Measurements from ENCODE around the gene RASA4B.
"Not testable (repeated sequence)": the region's sequence is repeated elsewhere in the genome, so short reads cannot be mapped to it uniquely, and the experiment has no call there.

RASA4B gene

DNA sequence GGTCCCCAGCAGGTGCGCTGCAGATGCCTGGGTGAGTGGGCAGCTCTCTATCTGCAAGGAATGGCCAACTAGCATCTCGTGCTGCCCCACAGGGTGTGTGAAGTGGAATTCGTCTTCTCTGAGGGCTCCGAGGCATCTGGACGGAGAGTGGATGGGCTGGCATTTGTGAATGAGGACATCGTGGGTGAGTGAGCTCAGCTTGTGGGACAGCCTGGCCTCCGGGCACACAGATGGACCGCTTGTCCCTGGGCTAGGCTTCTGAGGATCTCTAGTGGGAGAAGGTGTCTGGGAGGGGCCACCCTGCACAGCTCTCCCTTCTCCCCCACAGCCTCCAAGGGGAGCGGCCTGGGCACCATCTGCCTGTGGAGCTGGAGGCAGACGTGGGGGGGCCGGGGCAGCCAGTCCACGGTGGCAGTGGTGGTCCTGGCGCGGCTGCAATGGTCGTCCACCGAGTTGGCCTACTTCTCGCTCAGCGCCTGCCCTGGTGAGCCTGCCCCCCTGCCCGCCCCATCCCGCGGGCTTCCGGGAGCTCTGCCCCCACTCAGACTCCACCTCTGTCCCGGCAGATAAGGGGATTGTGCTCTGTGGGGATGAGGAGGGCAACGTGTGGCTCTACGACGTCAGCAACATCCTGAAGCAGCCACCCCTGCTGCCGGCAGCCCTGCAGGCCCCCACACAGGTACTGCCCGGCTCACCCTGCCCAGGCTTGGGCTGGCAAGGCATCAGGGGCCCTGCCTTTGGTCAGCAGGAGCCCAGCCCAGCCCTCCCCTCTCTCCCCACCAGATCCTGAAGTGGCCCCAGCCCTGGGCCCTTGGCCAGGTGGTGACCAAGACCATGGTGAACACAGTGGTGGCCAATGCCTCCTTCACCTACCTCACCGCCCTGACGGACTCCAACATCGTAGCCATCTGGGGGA, 45.2 kb downstream of the RASA4B start:
- FAIRE-seq: no peak

DNA sequence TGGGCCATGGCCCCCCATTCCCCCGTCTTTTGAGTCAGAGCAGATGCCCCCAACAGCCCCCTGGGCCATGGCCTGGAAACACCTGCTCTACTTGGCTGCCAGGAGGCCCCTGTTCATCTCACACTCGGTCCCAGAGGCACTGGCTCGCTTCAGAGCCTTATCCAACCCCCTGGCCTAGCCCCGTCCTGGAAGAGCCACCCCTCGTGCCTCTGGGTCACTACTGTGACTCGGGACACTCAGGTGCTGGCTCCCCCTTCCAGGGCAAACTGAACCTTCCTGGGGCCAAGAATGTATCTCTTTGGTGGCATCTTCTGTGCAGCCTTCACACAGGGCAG, 45.8 kb downstream of the RASA4B start:
- no peak for FAIRE-seq

DNA sequence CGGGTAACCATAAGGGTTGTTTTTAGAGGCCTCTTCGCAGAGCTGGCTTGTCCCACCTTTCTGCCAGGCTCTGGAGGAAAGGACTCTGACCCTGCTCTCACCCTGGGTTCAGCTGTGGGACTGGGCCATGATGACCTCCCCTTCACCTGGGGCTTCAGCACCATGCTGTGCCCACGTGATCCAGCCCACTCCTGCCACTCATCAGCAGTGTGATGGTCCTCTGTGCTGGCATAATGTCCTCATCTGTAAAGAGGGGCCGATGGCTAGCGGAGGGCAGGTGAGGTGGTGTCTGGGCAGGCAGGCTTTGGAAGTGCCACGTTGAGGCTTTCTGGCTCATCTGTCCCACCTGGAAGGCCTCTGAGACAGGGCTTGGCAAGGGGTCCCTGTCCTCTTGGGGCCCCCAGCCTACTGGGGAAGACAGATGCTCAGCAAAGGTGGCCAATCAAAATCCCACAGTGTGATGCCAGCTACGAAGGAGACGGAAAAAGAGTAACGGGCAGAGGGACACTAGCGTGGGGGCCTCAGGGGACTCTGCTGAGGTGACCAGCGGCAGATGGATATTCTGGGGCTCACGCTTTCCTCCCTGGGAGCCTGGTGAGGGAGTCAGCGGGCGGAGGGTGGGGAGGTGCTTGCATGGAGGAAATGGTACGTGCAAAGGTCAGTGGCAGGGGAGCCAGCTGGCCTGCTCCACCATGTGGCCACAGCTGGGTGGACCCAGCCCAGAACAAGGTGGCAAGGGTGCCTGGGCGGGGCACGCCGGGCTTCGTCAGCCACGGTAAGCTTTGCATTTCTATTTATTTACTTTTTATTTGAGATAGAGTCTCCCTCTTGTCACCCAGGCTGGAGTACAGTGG, 47.4 kb downstream of the RASA4B start:
- FAIRE-seq: no peak

DNA sequence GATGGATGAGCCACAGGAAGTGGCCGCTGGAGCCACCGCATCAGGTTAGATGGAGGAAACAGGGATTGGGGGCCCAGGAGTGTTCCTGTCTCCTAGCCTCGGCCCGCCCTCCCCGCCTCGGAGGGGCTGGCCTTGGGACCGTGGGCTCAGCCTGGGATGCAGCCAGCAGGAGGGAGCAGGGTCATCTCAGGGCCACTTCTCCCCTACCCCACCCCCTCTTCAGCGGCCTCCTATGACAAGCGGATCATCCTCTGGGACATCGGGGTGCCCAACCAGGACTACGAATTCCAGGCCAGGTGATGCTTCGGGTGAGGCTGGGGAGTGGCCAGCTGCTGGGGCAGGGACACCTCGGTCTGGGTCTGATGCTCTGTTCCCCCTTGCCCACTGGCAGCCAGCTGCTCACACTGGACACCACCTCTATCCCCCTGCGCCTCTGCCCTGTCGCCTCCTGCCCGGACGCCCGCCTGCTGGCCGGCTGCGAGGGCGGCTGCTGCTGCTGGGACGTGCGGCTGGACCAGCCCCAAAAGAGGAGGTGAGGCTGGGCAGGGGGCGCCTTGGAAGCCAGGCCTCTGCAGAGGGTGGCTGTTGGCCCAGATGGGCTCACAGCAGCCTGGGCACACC, 48.1 kb downstream of the RASA4B start:
- FAIRE-seq: no peak

DNA sequence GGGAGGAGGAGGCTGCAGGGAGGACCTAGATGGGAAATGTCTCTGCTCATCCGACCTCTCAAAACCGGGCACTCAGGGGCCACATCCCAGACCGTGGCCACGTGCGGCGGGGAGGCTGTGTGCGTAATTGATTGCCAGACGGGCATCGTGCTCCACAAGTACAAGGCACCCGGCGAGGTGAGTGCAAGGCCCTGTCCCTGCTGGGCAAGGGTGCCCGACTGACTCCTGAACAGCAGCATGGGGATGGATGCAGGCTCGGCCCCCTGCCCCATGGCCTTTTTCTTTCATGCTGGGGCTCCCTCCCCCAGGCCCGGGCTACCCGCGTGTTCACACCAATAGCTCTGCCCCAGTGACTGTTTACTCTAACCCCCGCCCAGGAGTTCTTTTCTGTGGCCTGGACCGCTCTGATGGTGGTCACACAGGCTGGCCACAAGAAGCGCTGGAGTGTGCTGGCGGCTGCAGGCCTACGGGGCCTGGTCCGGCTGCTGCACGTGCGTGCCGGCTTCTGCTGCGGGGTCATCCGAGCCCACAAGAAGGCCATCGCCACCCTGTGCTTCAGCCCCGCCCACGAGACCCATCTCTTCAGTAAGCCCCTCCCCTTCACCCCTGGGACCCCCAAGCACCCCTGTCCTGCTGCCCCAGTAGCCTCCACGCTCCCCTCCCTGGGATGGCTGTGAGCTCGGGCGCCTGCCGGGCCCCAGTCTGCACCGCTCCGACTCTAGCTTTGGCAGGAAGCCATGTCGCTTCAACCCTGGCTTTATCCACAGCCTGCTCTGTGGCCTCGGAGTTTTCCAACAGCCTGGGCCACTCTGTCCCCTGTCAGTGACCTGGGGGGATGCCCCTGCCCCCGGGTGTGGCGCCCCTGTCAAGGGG, 48.9 kb downstream of the RASA4B start:
- no peak for FAIRE-seq

DNA sequence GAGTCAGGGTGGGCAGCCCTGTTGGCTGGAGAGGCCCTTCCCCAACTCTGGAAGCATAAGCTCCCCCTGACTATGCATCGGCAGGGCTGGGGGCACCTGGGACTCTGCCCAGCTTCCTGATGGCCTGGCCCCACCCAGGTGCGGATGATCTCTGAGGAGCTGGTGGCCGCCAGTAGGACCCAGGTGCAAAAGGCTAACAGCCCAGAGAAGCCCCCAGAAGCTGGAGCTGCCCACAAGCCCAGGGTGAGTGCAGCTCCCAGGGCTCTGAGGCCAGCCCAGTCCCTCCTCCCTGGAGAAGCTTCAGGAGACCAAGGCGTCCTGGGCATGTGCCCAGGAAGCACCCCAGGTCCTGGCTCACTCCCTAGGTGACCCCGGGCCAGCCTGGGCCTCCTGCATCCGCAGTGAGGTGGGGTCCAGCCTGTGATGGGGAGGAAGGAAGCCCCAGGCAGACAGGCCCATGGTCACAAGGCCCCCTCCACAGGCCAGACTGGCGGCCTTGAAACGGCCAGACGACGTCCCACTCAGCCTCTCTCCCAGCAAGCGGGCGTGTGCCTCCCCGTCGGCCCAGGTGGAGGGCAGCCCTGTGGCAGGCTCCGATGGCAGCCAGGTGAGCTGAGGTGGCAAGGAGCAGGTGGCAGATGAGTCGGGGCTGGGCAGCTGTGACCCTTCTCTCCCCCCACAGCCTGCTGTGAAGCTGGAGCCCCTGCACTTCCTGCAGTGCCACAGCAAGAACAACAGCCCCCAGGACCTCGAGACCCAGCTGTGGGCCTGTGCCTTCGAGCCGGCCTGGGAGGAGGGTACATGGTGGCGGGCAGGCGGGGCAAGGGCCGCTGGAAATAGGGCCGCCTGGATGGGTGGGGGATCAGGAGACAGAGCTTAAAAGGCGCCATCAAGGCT, 49.7 kb downstream of the RASA4B start:
- FAIRE-seq: no peak

DNA sequence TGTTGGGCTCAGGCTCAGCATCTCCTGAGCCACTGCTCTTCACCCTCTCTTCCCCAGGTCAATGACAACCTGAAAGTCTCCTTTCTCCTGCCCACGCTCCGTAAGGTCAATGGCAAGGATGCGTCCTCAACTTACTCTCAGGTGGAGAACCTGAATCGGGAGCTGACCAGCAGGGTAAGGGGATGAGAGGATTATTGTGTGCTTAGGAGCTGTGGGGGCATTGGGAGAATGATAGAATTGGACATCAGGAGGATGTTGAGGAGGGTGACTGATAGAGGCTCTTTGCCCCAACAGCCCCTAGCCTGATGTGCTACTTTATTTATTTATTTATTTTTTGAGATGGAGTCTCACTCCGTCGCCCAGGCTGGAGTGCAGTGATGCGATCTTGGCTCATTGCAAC, 51.5 kb downstream of the RASA4B start:
- no peak for FAIRE-seq

DNA sequence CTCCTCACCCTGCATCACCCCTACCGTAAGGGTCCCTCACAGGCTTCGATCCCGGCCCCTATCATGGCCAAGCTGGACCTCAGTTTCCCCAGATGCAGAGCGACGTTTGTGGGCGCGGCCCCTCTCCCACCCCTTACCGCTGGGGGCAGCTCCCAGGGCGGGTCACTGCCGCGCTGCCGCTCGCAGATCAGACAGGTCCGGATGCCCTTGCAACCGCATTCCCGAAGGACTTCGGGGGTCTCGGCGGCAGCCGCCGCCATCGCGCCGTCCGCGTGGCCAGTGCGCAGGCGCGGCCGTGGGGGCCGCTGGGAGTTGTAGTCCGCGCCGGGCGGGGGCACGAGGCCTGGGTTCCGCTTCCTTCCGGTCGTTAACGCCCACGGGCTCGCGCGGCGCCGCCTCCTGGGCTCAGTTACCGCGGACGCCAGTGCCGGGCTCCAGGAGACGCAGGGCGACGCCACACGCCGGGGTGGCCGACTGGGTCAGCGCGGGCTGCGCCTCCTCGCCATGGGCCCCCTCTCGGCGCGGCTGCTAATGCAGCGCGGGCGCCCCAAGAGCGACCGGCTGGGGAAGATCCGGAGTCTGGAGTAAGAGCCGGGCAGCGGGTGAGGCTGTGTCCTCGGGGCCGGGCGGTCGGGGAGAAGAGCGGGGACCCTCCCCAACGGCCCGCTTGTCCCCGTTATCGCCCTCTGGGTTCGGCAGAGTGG, 52.8 kb downstream of the RASA4B start, which contains the start of the genes ALKBH4 and LRWD1:
ALKBH4 (minus strand) TSS at position 287 of the 704 bp plus-strand sequence; CDS start at position 260, 27 bp downstream.
LRWD1 (plus strand) TSS at position 408 of the 704 bp plus-strand sequence; CDS start at position 505, 97 bp downstream.
- no peak for FAIRE-seq

DNA sequence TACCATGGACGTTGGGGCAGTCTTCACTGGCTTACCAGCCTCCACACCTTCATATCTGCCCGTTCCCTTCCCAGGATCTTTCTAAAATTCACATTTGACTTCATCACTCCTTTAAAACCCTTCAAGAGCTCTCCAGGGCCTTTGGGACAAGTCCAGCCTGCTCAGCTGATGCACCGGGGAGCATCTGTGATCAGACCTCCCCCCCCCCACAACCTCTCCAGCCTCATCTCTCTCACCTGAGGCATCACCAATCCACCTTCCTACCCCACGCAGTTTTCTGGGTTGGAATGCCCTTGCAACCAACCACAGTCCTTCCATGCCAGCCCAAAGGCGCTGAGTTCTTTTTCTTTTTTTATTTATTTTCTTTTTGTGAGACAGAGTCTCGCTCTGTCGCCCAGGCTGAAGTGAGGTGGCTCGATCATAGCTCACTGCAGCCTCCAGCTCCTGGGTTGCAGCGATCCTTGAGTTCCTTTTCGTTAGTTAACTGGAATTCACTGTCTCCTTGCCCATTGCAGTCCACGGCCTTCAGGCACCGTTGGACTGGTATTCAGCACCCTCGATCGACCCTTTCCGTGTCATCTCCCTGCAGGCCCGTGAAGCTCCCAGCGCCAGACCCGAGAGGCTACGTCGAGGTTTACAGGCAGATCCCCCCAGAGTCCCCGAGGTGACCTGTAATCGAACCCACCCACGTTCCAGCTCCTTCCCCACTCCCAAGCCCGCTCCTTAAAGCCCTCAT, 53.6 kb downstream of the RASA4B start:
- no peak for FAIRE-seq

DNA sequence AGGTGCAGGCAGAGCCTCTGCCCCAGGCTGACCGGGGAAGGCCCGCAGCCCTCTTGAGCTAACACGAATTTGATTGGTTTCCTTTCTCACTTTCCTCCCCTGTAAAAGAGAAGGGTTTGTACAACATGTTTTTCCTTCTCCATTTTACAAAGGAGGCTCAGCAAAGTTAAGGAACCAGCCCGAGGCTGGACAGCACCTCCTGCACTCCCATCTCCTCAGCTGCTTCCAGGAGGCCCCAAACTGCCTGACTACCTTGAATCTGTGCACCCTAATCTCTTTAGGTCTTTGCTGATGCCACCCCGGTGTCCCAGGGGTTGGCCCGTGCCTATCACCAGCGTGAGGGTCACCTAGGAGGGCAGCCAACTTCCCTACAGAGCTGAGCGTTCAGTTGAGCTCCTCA, 57.1 kb downstream of the RASA4B start:
- FAIRE-seq: no peak

DNA sequence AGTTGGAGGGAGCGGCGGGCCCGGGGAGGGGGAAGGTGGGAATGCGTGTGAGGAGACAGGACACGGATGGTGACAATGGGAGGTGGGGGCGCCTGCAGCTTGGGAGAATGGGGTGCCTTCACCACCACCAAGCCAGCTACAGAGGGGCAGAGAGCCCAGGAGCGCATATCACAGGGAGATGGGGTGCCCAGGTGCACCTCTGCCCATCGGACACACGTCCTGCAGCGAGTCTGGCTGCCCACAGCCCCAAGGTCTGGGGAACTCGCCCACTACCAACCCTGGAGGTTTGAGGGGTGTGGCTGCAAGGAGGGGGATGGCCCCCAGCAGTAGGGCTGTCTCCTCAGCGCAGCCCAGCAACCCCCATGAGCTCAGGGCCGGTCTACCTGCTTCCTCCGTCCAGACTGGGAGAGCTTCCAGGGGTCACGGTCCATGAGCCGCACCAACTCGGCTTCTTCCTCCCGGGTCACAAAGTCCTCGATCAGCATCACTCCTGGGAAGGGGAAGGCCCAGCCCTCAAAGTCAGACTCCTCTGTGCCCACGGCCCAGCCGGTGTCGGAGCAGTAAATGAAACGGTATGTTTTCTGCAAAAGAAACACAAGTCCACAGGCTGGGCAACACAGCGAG, 58.2 kb downstream of the RASA4B start:
- FAIRE-seq: no peak

DNA sequence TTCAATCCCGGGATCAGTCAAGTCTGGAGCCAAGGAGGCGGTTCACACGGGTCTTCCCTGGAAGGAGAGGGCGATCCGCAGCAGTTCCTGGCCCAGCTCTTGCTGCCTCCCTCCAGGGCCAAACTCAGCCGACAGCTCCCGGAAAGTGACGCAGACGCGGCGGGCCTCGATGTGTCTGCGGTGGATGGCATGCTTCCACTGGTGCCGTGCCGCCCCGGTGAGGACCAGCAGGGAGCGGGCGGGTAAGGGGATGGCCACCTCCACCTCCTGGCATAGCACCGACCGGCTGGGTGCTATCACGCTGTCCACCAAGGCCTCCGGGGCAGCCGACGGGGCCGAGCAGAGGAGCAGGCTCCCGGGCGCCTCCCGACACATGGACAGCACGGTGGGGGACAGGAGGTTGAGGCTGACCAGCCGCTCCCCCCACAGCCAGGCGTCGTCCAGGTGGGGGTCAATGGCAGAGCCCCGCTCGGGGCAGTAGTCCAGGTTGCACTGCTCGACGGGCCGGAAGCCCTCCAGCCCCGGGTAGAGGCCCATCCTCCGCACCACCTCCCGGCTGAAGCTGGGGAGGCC, 60.1 kb downstream of the RASA4B start:
- no peak for FAIRE-seq

DNA sequence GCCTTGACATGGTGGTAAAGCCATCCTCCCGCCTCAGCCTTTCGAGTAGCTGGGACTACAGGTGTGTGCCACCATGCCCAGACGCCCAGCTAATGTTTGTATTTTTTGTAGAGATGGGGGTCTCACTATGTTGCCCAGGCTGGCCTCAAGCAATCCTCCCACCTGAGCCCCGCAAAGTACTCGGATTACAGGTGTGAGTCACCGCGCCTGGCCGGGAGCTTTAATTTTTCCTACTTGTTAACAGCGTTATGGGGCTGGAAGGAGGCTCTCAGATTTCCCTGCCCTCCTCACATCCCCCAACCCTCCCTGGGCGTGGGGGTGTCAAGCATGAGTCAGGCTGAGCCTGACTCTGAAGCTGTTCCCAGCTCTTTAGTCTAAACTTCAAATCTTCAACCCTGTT, 61.2 kb downstream of the RASA4B start:
- FAIRE-seq: peak; percentile 86

DNA sequence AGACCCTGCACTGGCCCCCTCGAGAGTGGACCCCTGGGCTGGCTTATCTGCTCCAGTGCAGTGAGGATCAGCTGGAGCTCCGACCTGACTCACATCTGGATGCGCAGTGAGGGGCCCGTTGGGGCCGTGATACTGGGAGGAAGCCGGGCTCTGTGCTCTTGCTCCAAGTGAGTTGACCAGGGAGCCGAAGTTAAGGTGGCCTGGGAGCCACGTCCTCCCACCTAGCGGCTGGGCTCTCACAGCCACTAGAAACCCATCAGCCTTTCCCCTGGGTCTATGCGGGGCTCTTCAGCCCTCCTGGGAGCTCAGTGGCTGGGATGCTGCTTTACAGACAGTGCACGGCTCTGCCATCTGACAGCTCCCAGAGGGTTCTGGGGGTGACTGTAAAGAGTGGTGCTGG, 62.0 kb downstream of the RASA4B start:
- no peak for FAIRE-seq

DNA sequence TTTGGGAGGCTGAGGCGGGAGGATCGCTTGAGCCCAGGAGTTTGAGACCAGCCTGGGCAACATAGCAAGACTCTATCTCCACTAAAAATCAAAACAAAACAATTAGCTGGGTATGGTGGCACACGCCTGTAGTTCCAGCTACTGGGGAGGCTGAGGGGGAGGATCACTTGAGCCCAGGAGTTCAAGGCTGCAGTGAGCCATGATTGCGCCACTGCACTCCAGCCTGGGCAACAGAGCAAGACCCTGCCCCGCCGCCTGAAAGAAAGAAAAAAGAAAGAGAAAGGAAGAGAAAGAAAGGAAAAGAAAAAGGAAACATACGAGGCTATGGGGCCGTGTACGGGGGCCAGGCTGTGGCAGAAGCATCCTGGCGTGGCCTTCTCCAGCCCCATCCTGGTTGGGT, 62.6 kb downstream of the RASA4B start:
- FAIRE-seq: not testable (repeated sequence)

DNA sequence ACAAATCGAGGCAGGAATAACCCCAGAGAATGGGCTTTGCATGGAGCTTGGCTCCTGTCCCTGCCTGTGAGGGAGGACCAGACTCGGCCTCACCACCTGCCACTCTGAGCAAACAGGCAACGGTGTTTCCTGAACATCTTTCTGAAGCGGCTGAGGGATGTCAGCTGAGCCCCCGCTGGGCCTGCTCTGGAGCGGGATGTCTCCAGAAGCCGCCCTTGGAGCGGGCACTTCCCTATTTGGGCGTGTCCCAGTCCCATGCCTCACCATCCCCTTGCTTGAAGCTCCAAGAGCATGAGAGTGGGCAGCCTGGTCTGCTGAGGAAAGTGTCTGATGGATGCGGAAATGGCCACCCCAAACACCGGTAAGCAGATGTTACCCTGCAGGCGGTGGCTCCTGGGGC, 63.1 kb downstream of the RASA4B start:
- no peak for FAIRE-seq

DNA sequence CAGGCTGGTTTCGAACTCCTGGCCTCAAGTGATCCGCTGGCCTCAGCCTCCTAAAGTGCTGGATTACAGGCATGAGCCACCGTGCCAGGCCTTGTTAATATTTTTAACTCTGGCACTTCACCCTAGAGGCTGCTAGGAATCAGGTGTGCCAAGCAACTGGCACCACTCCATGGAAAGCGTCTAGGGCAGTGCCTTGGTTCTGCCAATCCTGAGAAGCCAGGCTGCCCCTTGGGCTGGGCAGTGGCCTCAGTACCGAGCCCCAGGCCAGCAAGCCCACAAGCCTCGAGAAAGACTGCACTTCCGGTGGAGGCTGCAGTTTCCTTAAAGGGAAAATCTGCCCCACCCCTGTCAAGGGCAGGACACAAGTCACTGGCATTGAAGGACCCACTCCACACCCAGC, 64.3 kb downstream of the RASA4B start:
- no peak for FAIRE-seq

DNA sequence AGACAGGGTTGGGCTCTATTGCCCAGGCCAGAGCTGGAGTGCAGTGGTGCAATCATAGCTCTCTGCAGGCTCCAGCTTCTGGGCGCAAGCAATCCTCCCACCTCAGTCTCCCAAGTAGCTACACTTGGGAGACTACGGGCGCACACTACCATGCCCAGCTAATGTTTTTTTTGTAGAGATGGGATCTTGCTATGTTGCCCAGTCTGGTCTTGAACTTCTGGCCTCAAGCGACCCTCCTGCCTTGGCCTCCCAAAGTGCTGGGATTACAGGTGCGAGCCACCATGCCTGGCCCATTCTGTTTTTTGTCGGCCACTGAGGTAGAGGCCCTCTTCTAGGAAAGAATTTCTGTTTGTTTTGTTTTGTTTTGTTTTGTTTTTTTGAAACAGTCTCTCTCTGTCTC, 65.1 kb downstream of the RASA4B start:
- no peak for FAIRE-seq

Data from G401.6 (cell line).